ENCODE results near the gene C1R.

Gene C1R

DNA sequence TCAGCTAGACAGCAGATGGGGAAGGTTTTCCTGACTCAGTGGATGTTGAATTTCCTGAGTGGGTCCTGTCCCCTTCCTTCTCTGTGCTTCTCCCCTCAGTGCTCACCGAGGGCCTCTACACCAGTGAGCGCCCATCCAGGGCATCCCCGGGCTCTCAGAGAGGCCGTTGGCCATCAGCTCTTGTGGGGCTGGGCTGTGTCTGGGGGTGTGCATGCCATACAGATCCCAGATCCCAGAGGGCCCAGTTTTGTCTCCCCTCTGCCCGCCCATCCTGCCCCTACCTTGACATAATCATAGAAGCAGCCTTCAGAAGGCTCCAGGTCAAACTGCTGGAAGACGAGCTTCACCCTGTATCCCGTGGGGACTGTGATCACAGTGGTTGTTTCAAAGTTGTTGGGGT is 1.1 kb downstream of the C1R start:
- Histone ChIP-seq H3K27ac (ENCODE audit: low read depth, low read length) (no peak overlapping the region), H3K27me3 (ENCODE audit: control insufficient read depth in 1 of 2, insufficient read depth in 2 of 2, low read length in 2 of 2) (peaks cover 0 to 3% of the 10 kb centered on the region in 2 donors), H3K4me3 (ENCODE audit: low read depth in 1 of 2, low read length in 2 of 2) (peak overlapping the region; percentile 82)

DNA sequence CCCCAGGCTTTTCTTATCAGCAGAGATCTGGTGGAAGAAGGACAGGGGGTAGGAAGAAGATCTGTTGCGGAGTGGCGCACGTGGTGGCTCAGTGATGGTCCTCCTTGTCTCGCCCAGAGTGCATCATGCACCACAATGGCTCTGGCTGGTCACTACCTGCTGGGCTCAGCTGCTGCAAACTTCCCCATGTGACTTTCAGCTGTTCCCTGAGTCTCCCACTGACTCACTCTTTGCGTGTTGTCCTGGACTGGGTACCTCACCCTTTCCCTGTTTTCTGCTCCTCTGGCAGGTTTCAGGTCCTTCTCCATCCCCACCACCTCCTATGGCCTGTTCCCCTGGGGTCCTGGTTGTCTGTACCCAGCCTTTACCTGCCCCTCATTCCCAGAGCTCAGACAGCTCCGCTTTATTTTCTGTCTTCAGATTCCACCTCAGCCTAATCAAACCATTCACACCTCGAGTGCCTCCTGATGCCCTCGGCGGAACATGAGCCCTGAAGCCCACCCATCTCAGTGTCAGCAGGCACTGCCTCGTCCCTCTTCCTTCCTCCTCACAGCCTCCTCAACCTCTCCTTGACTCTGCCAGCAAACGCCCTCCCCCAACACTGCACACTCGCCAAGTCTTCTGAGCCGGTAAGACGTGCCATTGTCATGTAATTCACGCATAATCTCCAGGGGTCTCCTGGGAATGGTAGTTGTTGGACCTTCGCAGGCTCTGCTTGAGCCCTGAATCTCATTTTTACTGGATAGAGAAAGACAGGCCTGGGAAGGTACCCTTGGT is 1.8 kb downstream of the C1R start:
- Histone ChIP-seq H3K4me1 (ENCODE audit: control insufficient read depth in 1 of 2, insufficient read depth in 2 of 2, low read length in 2 of 2) (peaks cover 15 to 28% of the 10 kb centered on the region in 2 donors), H3K27me3 (ENCODE audit: control insufficient read depth in 1 of 2, insufficient read depth in 2 of 2, low read length in 2 of 2) (peaks cover 0 to 3% of the 10 kb centered on the region in 2 donors), H3K9ac (ENCODE audit: low read depth in 1 of 2, low read length in 2 of 2) (no peak overlapping the region), H3K4me3 (ENCODE audit: low read depth in 1 of 2, low read length in 2 of 2) (peak overlapping the region; percentile 82), H3K36me3 (ENCODE audit: control insufficient read depth in 1 of 2, insufficient read depth in 2 of 2, low read length in 2 of 2) (peaks cover 0 to 5% of the 10 kb centered on the region in 2 donors), H3K27ac (ENCODE audit: low read depth, low read length) (no peak overlapping the region), H3K9me3 (ENCODE audit: control insufficient read depth in 1 of 2, low read length in 2 of 2) (no peaks in the 10 kb centered on the region)

More for the DNA sequence above, 1.1 kb downstream of the C1R start:
- Histone ChIP-seq H3K9me3 (ENCODE audit: control insufficient read depth in 1 of 2, low read length in 2 of 2) (no peaks in the 10 kb centered on the region), H3K4me1 (ENCODE audit: control insufficient read depth in 1 of 2, insufficient read depth in 2 of 2, low read length in 2 of 2) (peaks cover 15 to 28% of the 10 kb centered on the region in 2 donors), H3K9ac (ENCODE audit: low read depth in 1 of 2, low read length in 2 of 2) (peak overlapping the region in 1 of 2 donors; percentile 74), H3K36me3 (ENCODE audit: control insufficient read depth in 1 of 2, insufficient read depth in 2 of 2, low read length in 2 of 2) (peaks cover 0 to under 1% of the 10 kb centered on the region in 2 donors)

DNA sequence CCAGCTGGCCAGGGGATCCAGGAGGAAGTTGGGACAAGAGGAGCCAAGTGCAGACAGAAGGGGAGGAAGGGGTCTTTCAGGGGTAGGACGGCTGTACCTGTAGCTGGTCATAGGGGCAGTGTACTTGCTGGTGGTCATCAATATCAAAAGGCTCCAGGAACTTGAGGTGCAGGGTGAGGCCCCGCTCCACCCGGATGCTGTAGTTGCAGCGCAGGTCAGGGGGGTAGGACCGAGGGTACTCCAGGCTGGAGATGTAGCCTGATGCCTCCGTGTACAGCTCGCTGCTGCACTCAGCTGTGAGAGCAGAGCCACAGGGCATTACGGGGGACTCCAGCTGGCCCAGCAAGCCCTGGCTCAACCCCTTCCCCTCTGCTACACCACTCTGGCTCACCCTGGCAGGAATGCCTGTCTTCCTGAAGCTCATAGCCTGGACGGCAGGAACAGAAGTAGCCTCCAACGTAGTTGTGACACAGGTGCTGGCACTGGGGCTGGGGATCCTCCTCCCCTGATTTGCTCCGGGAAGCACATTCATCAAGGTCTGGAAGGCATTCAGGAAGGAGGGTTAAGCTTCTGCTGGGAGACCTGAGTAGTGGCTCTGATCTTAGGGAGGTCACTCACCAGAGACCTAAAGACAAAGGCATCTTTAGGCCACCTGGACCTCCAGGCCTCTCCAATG is 2.9 kb downstream of the C1R start:
- Histone ChIP-seq H3K27ac (ENCODE audit: low read depth, low read length) (no peak overlapping the region), H3K9ac (ENCODE audit: low read depth in 1 of 2, low read length in 2 of 2) (no peak overlapping the region), H3K36me3 (ENCODE audit: control insufficient read depth in 1 of 2, insufficient read depth in 2 of 2, low read length in 2 of 2) (peaks cover 0 to 13% of the 10 kb centered on the region in 2 donors), H3K9me3 (ENCODE audit: control insufficient read depth in 1 of 2, low read length in 2 of 2) (no peaks in the 10 kb centered on the region), H3K27me3 (ENCODE audit: control insufficient read depth in 1 of 2, insufficient read depth in 2 of 2, low read length in 2 of 2) (peaks cover 0 to 3% of the 10 kb centered on the region in 2 donors), H3K4me3 (ENCODE audit: low read depth in 1 of 2, low read length in 2 of 2) (no peak overlapping the region), H3K4me1 (ENCODE audit: control insufficient read depth in 1 of 2, insufficient read depth in 2 of 2, low read length in 2 of 2) (peaks cover 15 to 28% of the 10 kb centered on the region in 2 donors)

DNA sequence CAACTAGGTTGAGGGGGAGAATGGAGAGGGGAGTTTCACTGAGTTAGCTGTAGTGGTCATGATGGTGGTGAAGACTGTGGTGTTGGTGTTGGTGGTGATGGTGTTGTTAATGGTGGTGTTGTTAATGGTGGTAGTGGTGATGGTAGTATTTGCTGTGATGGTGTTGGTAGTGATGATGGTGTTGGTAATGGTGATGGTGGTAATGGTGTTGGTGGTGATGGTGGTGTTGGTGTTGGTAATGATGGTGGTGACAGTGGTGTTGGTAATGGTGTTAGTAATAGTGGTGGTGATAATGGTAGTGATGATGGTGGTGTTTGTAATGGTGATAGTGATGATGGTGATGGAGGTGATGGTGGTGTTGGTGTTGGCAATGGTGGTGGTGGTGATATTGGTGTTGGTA is 9.1 kb downstream of the C1R start:
- Histone ChIP-seq H3K27me3 (ENCODE audit: control insufficient read depth in 1 of 2, insufficient read depth in 2 of 2, low read length in 2 of 2) (no peaks in the 10 kb centered on the region), H3K9ac (ENCODE audit: low read depth in 1 of 2, low read length in 2 of 2) (no peak overlapping the region), H3K9me3 (ENCODE audit: control insufficient read depth in 1 of 2, low read length in 2 of 2) (no peaks in the 10 kb centered on the region), H3K4me1 (ENCODE audit: control insufficient read depth in 1 of 2, insufficient read depth in 2 of 2, low read length in 2 of 2) (no peaks in the 10 kb centered on the region), H3K27ac (ENCODE audit: low read depth, low read length) (no peak overlapping the region), H3K4me3 (ENCODE audit: low read depth in 1 of 2, low read length in 2 of 2) (no peak overlapping the region), H3K36me3 (ENCODE audit: control insufficient read depth in 1 of 2, insufficient read depth in 2 of 2, low read length in 2 of 2) (peaks cover 0 to 13% of the 10 kb centered on the region in 2 donors)

DNA sequence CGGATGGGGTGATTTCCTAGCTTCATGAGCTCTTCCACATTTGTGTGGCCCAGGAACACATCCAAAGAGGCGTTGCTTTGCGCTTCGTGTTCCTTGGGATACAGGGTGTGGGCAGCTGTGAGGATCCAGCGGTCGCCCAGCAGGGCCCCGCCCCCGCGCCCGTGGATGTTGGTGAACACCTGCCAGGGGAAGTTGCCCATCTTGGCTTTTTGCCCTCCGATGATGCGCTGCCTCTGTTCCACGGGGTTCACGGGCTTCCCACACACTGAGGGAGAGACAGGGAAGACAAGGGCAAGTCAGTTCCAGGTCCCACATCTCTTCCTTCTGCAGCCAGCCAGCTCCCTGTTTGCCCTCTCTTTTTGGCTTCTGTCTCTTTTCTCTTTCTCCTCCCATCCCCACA is 11.2 kb downstream of the C1R start:
- Histone ChIP-seq H3K27ac (ENCODE audit: low read depth, low read length) (no peak overlapping the region), H3K36me3 (ENCODE audit: control insufficient read depth in 1 of 2, insufficient read depth in 2 of 2, low read length in 2 of 2) (peaks cover 0 to 11% of the 10 kb centered on the region in 2 donors), H3K9ac (ENCODE audit: low read depth in 1 of 2, low read length in 2 of 2) (no peak overlapping the region), H3K27me3 (ENCODE audit: control insufficient read depth in 1 of 2, insufficient read depth in 2 of 2, low read length in 2 of 2) (no peaks in the 10 kb centered on the region), H3K9me3 (ENCODE audit: control insufficient read depth in 1 of 2, low read length in 2 of 2) (no peaks in the 10 kb centered on the region), H3K4me3 (ENCODE audit: low read depth in 1 of 2, low read length in 2 of 2) (no peak overlapping the region), H3K4me1 (ENCODE audit: control insufficient read depth in 1 of 2, insufficient read depth in 2 of 2, low read length in 2 of 2) (no peaks in the 10 kb centered on the region)

DNA sequence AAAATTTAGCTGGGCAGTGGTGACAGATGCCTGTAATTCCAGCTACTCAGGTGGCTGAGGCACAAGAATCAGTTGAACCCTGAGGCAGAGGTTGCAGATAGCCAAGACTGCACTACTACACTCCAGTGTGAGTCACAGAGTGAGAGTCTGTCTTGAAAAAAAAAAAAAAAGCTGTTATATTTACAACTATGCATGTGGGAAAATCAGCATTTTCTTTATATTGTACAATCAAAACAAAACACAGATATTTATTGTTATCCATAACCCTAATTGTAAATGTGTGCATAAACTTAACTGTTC is 12.5 kb downstream of the C1R start:
- H3K4me3 ChIP-seq (ENCODE audit: low read depth in 1 of 2, low read length in 2 of 2), result no peak overlapping the region
- no peaks in the 10 kb centered on the region for H3K9me3 ChIP-seq (ENCODE audit: control insufficient read depth in 1 of 2, low read length in 2 of 2)
- peaks cover 0 to 2% of the 10 kb centered on the region in 2 donors for H3K36me3 ChIP-seq (ENCODE audit: control insufficient read depth in 1 of 2, insufficient read depth in 2 of 2, low read length in 2 of 2)
- H3K27ac ChIP-seq (ENCODE audit: low read depth, low read length), result no peak overlapping the region
- no peaks in the 10 kb centered on the region for H3K4me1 ChIP-seq (ENCODE audit: control insufficient read depth in 1 of 2, insufficient read depth in 2 of 2, low read length in 2 of 2)
- H3K9ac ChIP-seq (ENCODE audit: low read depth in 1 of 2, low read length in 2 of 2), result no peak overlapping the region
- no peaks in the 10 kb centered on the region for H3K27me3 ChIP-seq (ENCODE audit: control insufficient read depth in 1 of 2, insufficient read depth in 2 of 2, low read length in 2 of 2)

DNA sequence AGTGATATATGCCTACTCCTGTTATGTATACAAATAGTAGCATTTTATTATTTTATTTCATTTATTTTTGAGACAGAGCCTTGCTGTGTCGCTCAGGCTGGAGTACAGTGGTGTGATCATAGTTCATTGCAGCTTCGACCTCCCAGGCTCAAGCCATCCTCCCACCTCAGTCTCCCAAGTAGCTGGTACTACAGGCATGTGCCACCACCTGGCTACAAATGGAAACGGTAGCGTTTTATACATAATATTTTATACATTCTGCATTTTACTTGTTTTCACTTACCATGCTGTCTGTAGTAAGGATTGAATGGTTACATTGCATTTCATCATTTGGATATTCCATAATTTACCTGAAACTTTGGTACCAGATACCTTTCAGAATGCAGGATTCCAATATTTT is 14.1 kb downstream of the C1R start:
- Histone ChIP-seq H3K4me3 (ENCODE audit: low read depth in 1 of 2, low read length in 2 of 2) (no peak overlapping the region), H3K27ac (ENCODE audit: low read depth, low read length) (no peak overlapping the region), H3K9ac (ENCODE audit: low read depth in 1 of 2, low read length in 2 of 2) (no peak overlapping the region), H3K9me3 (ENCODE audit: control insufficient read depth in 1 of 2, low read length in 2 of 2) (no peaks in the 10 kb centered on the region), H3K36me3 (ENCODE audit: control insufficient read depth in 1 of 2, insufficient read depth in 2 of 2, low read length in 2 of 2) (no peaks in the 10 kb centered on the region), H3K27me3 (ENCODE audit: control insufficient read depth in 1 of 2, insufficient read depth in 2 of 2, low read length in 2 of 2) (no peaks in the 10 kb centered on the region), H3K4me1 (ENCODE audit: control insufficient read depth in 1 of 2, insufficient read depth in 2 of 2, low read length in 2 of 2) (no peaks in the 10 kb centered on the region)

DNA sequence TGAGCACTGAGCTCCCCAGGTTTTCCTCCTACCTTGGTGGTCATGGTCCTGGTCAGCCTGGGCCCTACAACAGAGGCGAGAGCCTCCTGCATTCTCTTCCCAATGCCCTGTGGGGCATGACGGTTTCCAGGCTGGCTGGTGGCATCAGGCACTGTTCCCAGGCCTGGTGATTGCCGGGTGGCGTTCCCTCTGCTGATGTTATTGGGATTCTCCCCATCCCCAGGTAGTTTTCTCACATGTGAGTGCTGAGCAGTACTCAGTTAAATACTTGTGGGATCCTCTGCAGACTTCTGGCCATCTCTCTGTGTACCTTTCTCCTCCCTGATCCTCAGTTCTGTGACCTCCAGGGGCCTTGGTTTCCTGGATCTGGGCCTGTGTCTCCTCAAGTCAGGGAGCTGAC is 15.8 kb downstream of the C1R start:
- no peaks in the 10 kb centered on the region for H3K9me3 ChIP-seq (ENCODE audit: control insufficient read depth in 1 of 2, low read length in 2 of 2)
- no peaks in the 10 kb centered on the region for H3K27me3 ChIP-seq (ENCODE audit: control insufficient read depth in 1 of 2, insufficient read depth in 2 of 2, low read length in 2 of 2)
- H3K4me1 ChIP-seq (ENCODE audit: control insufficient read depth in 1 of 2, insufficient read depth in 2 of 2, low read length in 2 of 2), result no peaks in the 10 kb centered on the region
- no peak overlapping the region for H3K27ac ChIP-seq (ENCODE audit: low read depth, low read length)
- H3K9ac ChIP-seq (ENCODE audit: low read depth in 1 of 2, low read length in 2 of 2), result no peak overlapping the region
- no peak overlapping the region for H3K4me3 ChIP-seq (ENCODE audit: low read depth in 1 of 2, low read length in 2 of 2)
- no peaks in the 10 kb centered on the region for H3K36me3 ChIP-seq (ENCODE audit: control insufficient read depth in 1 of 2, insufficient read depth in 2 of 2, low read length in 2 of 2)

DNA sequence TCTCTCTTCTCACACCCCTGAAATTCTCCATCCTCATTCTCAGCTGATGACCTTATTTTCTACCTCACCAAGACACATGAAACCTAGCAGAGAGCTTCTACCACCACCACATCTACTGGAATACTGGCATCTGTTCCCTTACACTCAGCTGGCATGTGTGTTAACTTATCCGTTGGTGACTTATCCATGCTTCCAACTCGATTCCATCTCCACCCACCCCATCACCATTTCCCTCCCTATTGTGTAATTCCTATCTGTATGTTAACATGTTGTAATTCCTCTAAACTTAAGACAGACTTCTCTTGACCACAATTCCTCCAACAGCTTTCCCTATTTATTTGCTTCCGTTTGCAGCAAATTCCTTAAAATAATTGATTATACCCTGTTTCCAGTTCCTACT is 16.3 kb downstream of the C1R start:
- H3K27ac ChIP-seq (ENCODE audit: low read depth, low read length), result no peak overlapping the region
- H3K9ac ChIP-seq (ENCODE audit: low read depth in 1 of 2, low read length in 2 of 2), result no peak overlapping the region
- no peaks in the 10 kb centered on the region for H3K27me3 ChIP-seq (ENCODE audit: control insufficient read depth in 1 of 2, insufficient read depth in 2 of 2, low read length in 2 of 2)
- no peaks in the 10 kb centered on the region for H3K9me3 ChIP-seq (ENCODE audit: control insufficient read depth in 1 of 2, low read length in 2 of 2)
- H3K36me3 ChIP-seq (ENCODE audit: control insufficient read depth in 1 of 2, insufficient read depth in 2 of 2, low read length in 2 of 2), result no peaks in the 10 kb centered on the region
- no peak overlapping the region for H3K4me3 ChIP-seq (ENCODE audit: low read depth in 1 of 2, low read length in 2 of 2)
- H3K4me1 ChIP-seq (ENCODE audit: control insufficient read depth in 1 of 2, insufficient read depth in 2 of 2, low read length in 2 of 2), result no peaks in the 10 kb centered on the region

DNA sequence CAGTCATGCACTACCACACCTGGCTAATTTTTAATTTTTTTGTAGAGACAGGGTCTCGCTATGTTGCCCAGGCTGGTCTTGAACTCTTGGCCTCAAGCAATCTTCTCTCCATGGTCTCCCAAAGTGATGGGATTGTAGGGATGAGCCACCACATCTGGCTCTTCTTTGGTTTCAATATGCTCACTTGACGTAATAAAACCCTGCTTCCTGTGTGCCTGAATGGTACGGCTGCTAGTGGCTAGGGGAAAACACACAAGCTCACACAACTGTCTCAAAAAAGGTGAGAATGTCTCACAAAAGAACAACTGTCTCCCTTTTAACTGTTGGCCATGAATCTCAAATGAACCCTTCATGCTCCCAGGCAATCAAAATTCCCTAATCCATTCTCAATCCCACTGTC is 16.7 kb downstream of the C1R start:
- H3K36me3 ChIP-seq (ENCODE audit: control insufficient read depth in 1 of 2, insufficient read depth in 2 of 2, low read length in 2 of 2), result no peaks in the 10 kb centered on the region
- no peak overlapping the region for H3K4me3 ChIP-seq (ENCODE audit: low read depth in 1 of 2, low read length in 2 of 2)
- H3K27ac ChIP-seq (ENCODE audit: low read depth, low read length), result no peak overlapping the region
- no peaks in the 10 kb centered on the region for H3K27me3 ChIP-seq (ENCODE audit: control insufficient read depth in 1 of 2, insufficient read depth in 2 of 2, low read length in 2 of 2)
- H3K9me3 ChIP-seq (ENCODE audit: control insufficient read depth in 1 of 2, low read length in 2 of 2), result no peaks in the 10 kb centered on the region
- H3K4me1 ChIP-seq (ENCODE audit: control insufficient read depth in 1 of 2, insufficient read depth in 2 of 2, low read length in 2 of 2), result no peaks in the 10 kb centered on the region
- H3K9ac ChIP-seq (ENCODE audit: low read depth in 1 of 2, low read length in 2 of 2), result no peak overlapping the region

Data from duodenal mucosa (tissue), 2 donors.